H7 (cell line): ENCODE measurements around the gene PEF1. TPM values are rescaled to one million over a fixed set of nuclear protein-coding genes. Genes with fewer than 3 reads are reported as not detected.

Experiments
- DNase-seq: peaks from one replicate; pipeline ENCODE4 v3.0.0; 2012
- H3K27me3 ChIP-seq: 2 replicates; pipeline ENCODE4 v1.6.0; 2011; ENCODE audit warnings: mild to moderate bottlenecking, low read length; ENCODE audit not compliant: control insufficient read depth, insufficient read depth
- H3K36me3 ChIP-seq: replicated peaks from 2 replicates; pipeline ENCODE4 v1.5.1; 2011; ENCODE audit warnings: low read length; ENCODE audit not compliant: control insufficient read depth, insufficient read depth
- H3K4me3 ChIP-seq: 2 replicates; pipeline ENCODE4 v1.5.1; 2011; ENCODE audit warnings: low read depth, mild to moderate bottlenecking, control low read depth, low read length, moderate library complexity; ENCODE audit not compliant: insufficient read depth
- total RNA-seq: library from RNA; depleted of rRNA; stranded (reverse); fragments of >200 nt; shearing (Covaris generic); gene quantifications from 2 replicates; pipeline ENCODE4 v1.2.3, GENCODE V29; 2014

Gene PEF1
- total RNA-seq, 1 experiment from 2014 or later = 129 TPM

GRCh38 chr1:31653717-31654473 is 9.2 kb upstream of the PEF1 start:
- no peaks in the 10 kb centered on the region for H3K36me3 ChIP-seq
- no peak overlapping the region for H3K4me3 ChIP-seq
- no peak for DNase-seq
- H3K27me3 ChIP-seq = no peaks in the 10 kb centered on the region; the same call in 1 of the 2 replicates

- no peak for DNase-seq
- Histone ChIP-seq H3K27me3 (no peaks in the 10 kb centered on the region; the same call in 1 of the 2 replicates), H3K36me3 (no peaks in the 10 kb centered on the region), H3K4me3 (no peak overlapping the region)
Observed at GRCh38 chr1:31652891-31653499, 8.3 kb upstream of the PEF1 start.

GRCh38 chr1:31651766-31652165 is 7.1 kb upstream of the PEF1 start:
- Histone ChIP-seq H3K36me3 (no peaks in the 10 kb centered on the region), H3K4me3 (no peak overlapping the region), H3K27me3 (no peaks in the 10 kb centered on the region; the same call in 1 of the 2 replicates)
- no peak for DNase-seq

- Histone ChIP-seq H3K4me3 (no peak overlapping the region), H3K27me3 (no peaks in the 10 kb centered on the region; the same call in 1 of the 2 replicates), H3K36me3 (no peaks in the 10 kb centered on the region)
- DNase-seq = no peak
Observed at GRCh38 chr1:31651089-31651420, 6.4 kb upstream of the PEF1 start.

- H3K36me3 ChIP-seq = no peaks in the 10 kb centered on the region
- DNase-seq = no peak
- no peaks in the 10 kb centered on the region; the same call in 1 of the 2 replicates for H3K27me3 ChIP-seq
- no peak overlapping the region for H3K4me3 ChIP-seq
Observed at GRCh38 chr1:31650161-31651088, 5.7 kb upstream of the PEF1 start.

- H3K36me3 ChIP-seq = no peaks in the 10 kb centered on the region
- no peaks in the 10 kb centered on the region; the same call in 1 of the 2 replicates for H3K27me3 ChIP-seq
- DNase-seq = no peak
Observed at GRCh38 chr1:31648641-31649357, 4.1 kb upstream of the PEF1 start.

GRCh38 chr1:31648190-31648589 is 3.5 kb upstream of the PEF1 start:
- H3K27me3 ChIP-seq = no peaks in the 10 kb centered on the region; the same call in 1 of the 2 replicates
- no peaks in the 10 kb centered on the region for H3K36me3 ChIP-seq
- H3K4me3 ChIP-seq = no peak overlapping the region
- no peak for DNase-seq

More at GRCh38 chr1:31648641-31649357, 4.1 kb upstream of the PEF1 start:
- H3K4me3 ChIP-seq = no peak overlapping the region

- DNase-seq = no peak
- Histone ChIP-seq H3K4me3 (no peak overlapping the region), H3K27me3 (no peaks in the 10 kb centered on the region; the same call in 1 of the 2 replicates), H3K36me3 (no peaks in the 10 kb centered on the region)
Observed at GRCh38 chr1:31647106-31647505, 2.4 kb upstream of the PEF1 start.

GRCh38 chr1:31646259-31646960 is 1.7 kb upstream of the PEF1 start:
- DNase-seq = no peak
- no peak overlapping the region for H3K4me3 ChIP-seq
- no peaks in the 10 kb centered on the region for H3K36me3 ChIP-seq
- H3K27me3 ChIP-seq = no peaks in the 10 kb centered on the region; the same call in 1 of the 2 replicates

- H3K36me3 ChIP-seq = no peaks in the 10 kb centered on the region
- peak overlapping the region; percentile 90 for H3K4me3 ChIP-seq
- H3K27me3 ChIP-seq = no peaks in the 10 kb centered on the region
- DNase-seq = no peak
Observed at GRCh38 chr1:31645274-31645568, 545 bp upstream of the PEF1 start.

- no peak for DNase-seq
- Histone ChIP-seq H3K27me3 (no peaks in the 10 kb centered on the region), H3K4me3 (peak overlapping the region; percentile 90), H3K36me3 (no peaks in the 10 kb centered on the region)
Observed at GRCh38 chr1:31643976-31644559, 608 bp downstream of the PEF1 start.

- Histone ChIP-seq H3K27me3 (no peaks in the 10 kb centered on the region), H3K4me3 (no peak overlapping the region), H3K36me3 (no peaks in the 10 kb centered on the region)
- DNase-seq = no peak
Observed at GRCh38 chr1:31642897-31643296, 1.8 kb downstream of the PEF1 start.

GRCh38 chr1:31642366-31642765 is 2.3 kb downstream of the PEF1 start:
- no peaks in the 10 kb centered on the region for H3K36me3 ChIP-seq
- H3K27me3 ChIP-seq = no peaks in the 10 kb centered on the region
- DNase-seq = no peak
- H3K4me3 ChIP-seq = no peak overlapping the region
